WERI-Rb-1 (cell line): Measurements from ENCODE around the gene MAP3K10.

Experiments
- DNase-seq: peaks from one replicate; pipeline ENCODE4 v3.0.0-alpha.2; 2020
- H3K27ac ChIP-seq: fragments of 250-450 bp; sonication (Bioruptor Pico); 2 replicates; pipeline ENCODE4 v1.5.1; 2020; ENCODE audit warnings: mild to moderate bottlenecking, moderate library complexity
- H3K27me3 ChIP-seq: fragments of 250-450 bp; sonication (Bioruptor Pico); 2 replicates; pipeline ENCODE4 v1.5.1; 2021; ENCODE audit warnings: mild to moderate bottlenecking, low read depth, moderate library complexity; ENCODE audit not compliant: insufficient read depth, severe bottlenecking
- H3K36me3 ChIP-seq: fragments of 250-450 bp; sonication (Bioruptor Pico); 2 replicates; pipeline ENCODE4 v1.5.1; 2020; ENCODE audit warnings: mild to moderate bottlenecking, moderate library complexity
- H3K4me3 ChIP-seq: 2 replicates; pipeline ENCODE4 v1.5.1; 2011; ENCODE audit warnings: low read depth, mild to moderate bottlenecking, control low read depth, low read length
- H3K9me3 ChIP-seq: fragments of 250-450 bp; sonication (Bioruptor Pico); 2 replicates; pipeline ENCODE4 v1.5.1; 2021; ENCODE audit warnings: mild to moderate bottlenecking, moderate library complexity; ENCODE audit not compliant: severe bottlenecking
- TF ChIP-seq, protein P1 (sequence below): IDR thresholded peaks from 2 replicates; pipeline ENCODE4 v1.5.1; 2011; ENCODE audit warnings: low read depth, mild to moderate bottlenecking, control low read depth, inconsistent platforms, low read length

Gene MAP3K10

DNA sequence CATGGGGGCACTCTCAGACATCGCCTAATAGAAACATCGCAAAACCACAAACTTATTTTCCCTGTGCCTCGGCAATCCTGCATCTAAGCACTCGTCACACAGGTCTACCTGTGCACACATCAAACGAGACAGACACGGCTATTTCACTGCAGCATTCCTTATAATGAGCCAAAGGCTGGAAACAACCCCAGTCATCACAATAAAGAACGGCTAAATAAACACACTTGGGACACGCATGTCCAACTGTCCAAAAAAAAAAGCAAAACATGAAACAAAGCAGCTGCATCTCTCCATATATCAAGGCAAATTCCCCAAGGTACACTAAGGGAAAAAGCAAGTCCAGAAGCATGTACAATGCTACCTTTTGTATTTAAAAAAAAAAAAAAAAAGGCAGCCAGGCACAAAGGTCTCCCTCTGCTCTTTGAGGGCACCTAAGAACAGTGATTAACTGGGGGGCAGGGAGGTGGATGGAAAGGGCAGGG is 62.4 kb downstream of the MAP3K10 start:
- H3K4me3 ChIP-seq, result no peak overlapping the region
- H3K9me3 ChIP-seq, result no peaks in the 10 kb centered on the region
- no peaks in the 10 kb centered on the region for H3K27me3 ChIP-seq
- TF ChIP-seq, protein P1, sequence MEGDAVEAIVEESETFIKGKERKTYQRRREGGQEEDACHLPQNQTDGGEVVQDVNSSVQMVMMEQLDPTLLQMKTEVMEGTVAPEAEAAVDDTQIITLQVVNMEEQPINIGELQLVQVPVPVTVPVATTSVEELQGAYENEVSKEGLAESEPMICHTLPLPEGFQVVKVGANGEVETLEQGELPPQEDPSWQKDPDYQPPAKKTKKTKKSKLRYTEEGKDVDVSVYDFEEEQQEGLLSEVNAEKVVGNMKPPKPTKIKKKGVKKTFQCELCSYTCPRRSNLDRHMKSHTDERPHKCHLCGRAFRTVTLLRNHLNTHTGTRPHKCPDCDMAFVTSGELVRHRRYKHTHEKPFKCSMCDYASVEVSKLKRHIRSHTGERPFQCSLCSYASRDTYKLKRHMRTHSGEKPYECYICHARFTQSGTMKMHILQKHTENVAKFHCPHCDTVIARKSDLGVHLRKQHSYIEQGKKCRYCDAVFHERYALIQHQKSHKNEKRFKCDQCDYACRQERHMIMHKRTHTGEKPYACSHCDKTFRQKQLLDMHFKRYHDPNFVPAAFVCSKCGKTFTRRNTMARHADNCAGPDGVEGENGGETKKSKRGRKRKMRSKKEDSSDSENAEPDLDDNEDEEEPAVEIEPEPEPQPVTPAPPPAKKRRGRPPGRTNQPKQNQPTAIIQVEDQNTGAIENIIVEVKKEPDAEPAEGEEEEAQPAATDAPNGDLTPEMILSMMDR, result no peak
- no peak overlapping the region for H3K27ac ChIP-seq
- no peak for DNase-seq
- H3K36me3 ChIP-seq, result peaks cover 59% of the 10 kb centered on the region

DNA sequence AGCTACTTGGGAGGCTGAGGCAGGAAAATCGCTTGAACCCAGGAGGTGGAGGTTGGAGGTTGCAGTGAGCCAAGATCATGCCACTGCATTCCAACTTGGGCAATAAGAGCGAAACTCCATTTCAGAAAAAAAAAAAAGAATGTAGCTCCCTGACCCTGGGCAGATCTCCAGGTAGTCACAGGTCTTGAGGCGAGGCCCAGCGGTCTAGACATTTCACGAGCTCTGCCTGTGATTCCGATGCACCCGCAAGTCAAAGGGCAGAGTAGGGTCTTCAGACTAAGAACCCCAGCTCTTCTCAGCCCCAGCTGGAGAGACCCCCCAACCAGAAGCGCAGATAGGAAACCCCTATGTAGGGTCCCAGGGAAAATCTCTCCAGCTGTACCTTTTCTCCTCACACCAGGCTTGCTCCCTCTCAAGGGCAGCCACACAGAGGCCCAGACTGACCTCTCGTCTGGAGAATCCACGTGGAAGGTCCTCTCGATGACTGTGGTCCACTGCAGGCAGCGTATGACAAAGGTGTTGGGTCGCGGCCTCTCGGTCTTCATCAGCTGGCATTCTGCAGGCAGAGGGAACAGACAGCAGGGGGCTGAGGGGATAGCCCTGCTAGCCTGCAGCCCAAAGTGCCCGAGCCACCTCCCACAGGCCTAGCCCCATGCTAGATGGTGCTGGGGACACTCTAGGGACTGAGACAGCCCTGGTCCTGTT is 63.6 kb downstream of the MAP3K10 start:
- Histone ChIP-seq H3K4me3 (no peak overlapping the region), H3K36me3 (peaks cover 57% of the 10 kb centered on the region)
- TF ChIP-seq, protein P1, result no peak

DNA sequence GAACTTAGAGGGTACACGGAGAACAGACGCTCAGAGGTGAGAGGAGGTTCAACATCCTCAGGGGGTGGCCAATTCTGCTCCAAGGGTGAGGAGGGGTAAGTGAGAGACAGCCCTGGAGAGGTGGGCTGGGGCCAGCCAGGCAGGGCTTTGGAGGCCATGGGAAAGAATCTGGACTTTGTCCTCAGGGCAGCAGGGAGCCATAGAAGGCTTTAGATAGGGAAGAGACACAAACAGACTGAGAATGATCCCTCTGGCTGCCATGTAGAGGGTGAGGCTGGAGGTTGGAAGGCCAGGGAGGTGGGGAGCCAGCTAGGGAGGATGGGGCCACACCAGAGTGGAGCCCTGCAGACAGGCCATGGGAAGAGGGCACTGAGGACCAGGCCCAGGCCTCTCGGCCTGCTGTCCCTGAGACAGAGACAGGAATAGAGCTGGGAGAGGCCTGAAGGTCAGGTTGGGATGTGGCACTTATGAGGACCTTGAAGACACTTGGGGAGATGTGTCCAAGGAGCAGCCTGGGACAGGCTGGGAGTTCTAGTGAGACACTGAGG is 64.5 kb downstream of the MAP3K10 start:
- H3K27ac ChIP-seq, result no peak overlapping the region
- H3K9me3 ChIP-seq, result no peaks in the 10 kb centered on the region
- H3K36me3 ChIP-seq, result peaks cover 52% of the 10 kb centered on the region
- H3K27me3 ChIP-seq, result no peaks in the 10 kb centered on the region
- DNase-seq, result no peak
- TF ChIP-seq, protein P1, result no peak
- H3K4me3 ChIP-seq, result no peak overlapping the region

More for the DNA sequence above, 63.6 kb downstream of the MAP3K10 start:
- Histone ChIP-seq H3K27me3 (no peaks in the 10 kb centered on the region), H3K9me3 (no peaks in the 10 kb centered on the region), H3K27ac (no peak overlapping the region)
- DNase-seq, result no peak

DNA sequence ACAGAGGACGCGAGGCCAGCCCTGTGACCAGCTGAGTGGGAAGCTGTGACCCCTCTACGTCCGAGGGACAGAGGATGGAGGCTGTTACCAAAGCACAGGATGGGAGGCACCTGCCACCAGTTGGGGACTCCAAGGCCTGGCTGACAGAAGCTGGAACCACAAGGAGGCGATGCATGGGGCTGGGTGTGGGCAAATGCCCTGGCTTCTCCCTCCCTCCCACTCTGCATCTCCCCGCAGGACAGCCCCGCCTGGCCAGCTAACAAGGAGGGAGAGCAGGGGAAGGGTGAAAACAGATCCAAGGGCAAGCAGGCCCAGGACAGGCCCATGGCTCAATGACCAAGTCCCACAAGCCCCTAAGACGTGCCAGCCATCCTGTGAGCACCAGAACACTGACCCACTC is 65.3 kb downstream of the MAP3K10 start:
- peaks cover 44% of the 10 kb centered on the region for H3K36me3 ChIP-seq
- TF ChIP-seq, protein P1, result no peak
- no peak overlapping the region for H3K27ac ChIP-seq

GRCh38 chr19:40257096-40257517 is 65.9 kb downstream of the MAP3K10 start:
- DNase-seq, result no peak
- Histone ChIP-seq H3K27ac (no peak overlapping the region), H3K27me3 (no peaks in the 10 kb centered on the region), H3K4me3 (no peak overlapping the region), H3K36me3 (peaks cover 39% of the 10 kb centered on the region), H3K9me3 (no peaks in the 10 kb centered on the region)
- TF ChIP-seq, protein P1, result no peak

More for the DNA sequence above, 65.3 kb downstream of the MAP3K10 start:
- no peak overlapping the region for H3K4me3 ChIP-seq
- DNase-seq, result no peak
- no peaks in the 10 kb centered on the region for H3K27me3 ChIP-seq
- no peaks in the 10 kb centered on the region for H3K9me3 ChIP-seq

GRCh38 chr19:40261631-40262030 is 70.4 kb downstream of the MAP3K10 start:
- TF ChIP-seq, protein P1, result no peak
- peaks cover 35% of the 10 kb centered on the region for H3K36me3 ChIP-seq
- no peaks in the 10 kb centered on the region for H3K27me3 ChIP-seq

More at GRCh38 chr19:40261631-40262030, 70.4 kb downstream of the MAP3K10 start:
- Histone ChIP-seq H3K4me3 (no peak overlapping the region), H3K27ac (no peak overlapping the region), H3K9me3 (no peaks in the 10 kb centered on the region)
- DNase-seq, result no peak
